Ishikawa (cell line): Measurements from ENCODE around the gene ABCC5.

Experiments used
- CEBPB ChIP-seq: IDR thresholded peaks from 2 replicates; pipeline ENCODE4 v1.6.1; 2012
- CREB1 ChIP-seq: IDR thresholded peaks from 2 replicates; pipeline ENCODE4 v1.6.1; 2012; ENCODE audit warnings: low read depth
- EGR1 ChIP-seq: IDR thresholded peaks from 2 replicates; pipeline ENCODE4 v1.6.1; 2012
- EP300 ChIP-seq: IDR thresholded peaks from 2 replicates; pipeline ENCODE4 v1.6.1; 2012; ENCODE audit warnings: borderline replicate concordance
- FOXM1 ChIP-seq: IDR thresholded peaks from 2 replicates; pipeline ENCODE4 v1.6.1; 2012; ENCODE audit warnings: low read depth, borderline replicate concordance
- MAX ChIP-seq: IDR thresholded peaks from 2 replicates; pipeline ENCODE4 v1.6.1; 2012
- NFIC ChIP-seq: IDR thresholded peaks from 2 replicates; pipeline ENCODE4 v1.6.1; 2012
- RAD21 ChIP-seq: IDR thresholded peaks from 2 replicates; pipeline ENCODE4 v1.6.1; 2012; ENCODE audit warnings: low read depth
- TAF1 ChIP-seq: IDR thresholded peaks from 2 replicates; pipeline ENCODE4 v1.6.1; 2012; ENCODE audit warnings: low read depth, mild to moderate bottlenecking
- TCF12 ChIP-seq: IDR thresholded peaks from 2 replicates; pipeline ENCODE4 v1.6.1; 2012; ENCODE audit warnings: low read depth
- TEAD4 ChIP-seq: IDR thresholded peaks from 2 replicates; pipeline ENCODE4 v1.6.1; 2012
- YY1 ChIP-seq: IDR thresholded peaks from 2 replicates; pipeline ENCODE4 v1.6.1; 2012; ENCODE audit warnings: low read depth
- ZBTB7A ChIP-seq: IDR thresholded peaks from 2 replicates; pipeline ENCODE4 v1.6.1; 2012; ENCODE audit warnings: low read depth
- TF ChIP-seq, protein P1 (sequence below): IDR thresholded peaks from 2 replicates; pipeline ENCODE4 v1.6.1; 2012
- TF ChIP-seq, protein P2 (sequence below): IDR thresholded peaks from 2 replicates; pipeline ENCODE4 v1.6.1; 2012; ENCODE audit warnings: low read depth, mild to moderate bottlenecking

ABCC5 gene

GRCh38 chr3:184008161-184008560 lies 9.5 kb downstream of the ABCC5 start:
- TF ChIP-seq MAX (no peak), RAD21 (no peak), TCF12 (no peak), CREB1 (no peak), EP300 (no peak), TEAD4 (no peak), YY1 (no peak), CEBPB (no peak), EGR1 (no peak), FOXM1 (no peak), NFIC (no peak)
- TF ChIP-seq, protein P1, sequence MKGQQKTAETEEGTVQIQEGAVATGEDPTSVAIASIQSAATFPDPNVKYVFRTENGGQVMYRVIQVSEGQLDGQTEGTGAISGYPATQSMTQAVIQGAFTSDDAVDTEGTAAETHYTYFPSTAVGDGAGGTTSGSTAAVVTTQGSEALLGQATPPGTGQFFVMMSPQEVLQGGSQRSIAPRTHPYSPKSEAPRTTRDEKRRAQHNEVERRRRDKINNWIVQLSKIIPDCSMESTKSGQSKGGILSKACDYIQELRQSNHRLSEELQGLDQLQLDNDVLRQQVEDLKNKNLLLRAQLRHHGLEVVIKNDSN, result no peak
- TF ChIP-seq, protein P2, sequence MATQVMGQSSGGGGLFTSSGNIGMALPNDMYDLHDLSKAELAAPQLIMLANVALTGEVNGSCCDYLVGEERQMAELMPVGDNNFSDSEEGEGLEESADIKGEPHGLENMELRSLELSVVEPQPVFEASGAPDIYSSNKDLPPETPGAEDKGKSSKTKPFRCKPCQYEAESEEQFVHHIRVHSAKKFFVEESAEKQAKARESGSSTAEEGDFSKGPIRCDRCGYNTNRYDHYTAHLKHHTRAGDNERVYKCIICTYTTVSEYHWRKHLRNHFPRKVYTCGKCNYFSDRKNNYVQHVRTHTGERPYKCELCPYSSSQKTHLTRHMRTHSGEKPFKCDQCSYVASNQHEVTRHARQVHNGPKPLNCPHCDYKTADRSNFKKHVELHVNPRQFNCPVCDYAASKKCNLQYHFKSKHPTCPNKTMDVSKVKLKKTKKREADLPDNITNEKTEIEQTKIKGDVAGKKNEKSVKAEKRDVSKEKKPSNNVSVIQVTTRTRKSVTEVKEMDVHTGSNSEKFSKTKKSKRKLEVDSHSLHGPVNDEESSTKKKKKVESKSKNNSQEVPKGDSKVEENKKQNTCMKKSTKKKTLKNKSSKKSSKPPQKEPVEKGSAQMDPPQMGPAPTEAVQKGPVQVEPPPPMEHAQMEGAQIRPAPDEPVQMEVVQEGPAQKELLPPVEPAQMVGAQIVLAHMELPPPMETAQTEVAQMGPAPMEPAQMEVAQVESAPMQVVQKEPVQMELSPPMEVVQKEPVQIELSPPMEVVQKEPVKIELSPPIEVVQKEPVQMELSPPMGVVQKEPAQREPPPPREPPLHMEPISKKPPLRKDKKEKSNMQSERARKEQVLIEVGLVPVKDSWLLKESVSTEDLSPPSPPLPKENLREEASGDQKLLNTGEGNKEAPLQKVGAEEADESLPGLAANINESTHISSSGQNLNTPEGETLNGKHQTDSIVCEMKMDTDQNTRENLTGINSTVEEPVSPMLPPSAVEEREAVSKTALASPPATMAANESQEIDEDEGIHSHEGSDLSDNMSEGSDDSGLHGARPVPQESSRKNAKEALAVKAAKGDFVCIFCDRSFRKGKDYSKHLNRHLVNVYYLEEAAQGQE, result no peak

DNA sequence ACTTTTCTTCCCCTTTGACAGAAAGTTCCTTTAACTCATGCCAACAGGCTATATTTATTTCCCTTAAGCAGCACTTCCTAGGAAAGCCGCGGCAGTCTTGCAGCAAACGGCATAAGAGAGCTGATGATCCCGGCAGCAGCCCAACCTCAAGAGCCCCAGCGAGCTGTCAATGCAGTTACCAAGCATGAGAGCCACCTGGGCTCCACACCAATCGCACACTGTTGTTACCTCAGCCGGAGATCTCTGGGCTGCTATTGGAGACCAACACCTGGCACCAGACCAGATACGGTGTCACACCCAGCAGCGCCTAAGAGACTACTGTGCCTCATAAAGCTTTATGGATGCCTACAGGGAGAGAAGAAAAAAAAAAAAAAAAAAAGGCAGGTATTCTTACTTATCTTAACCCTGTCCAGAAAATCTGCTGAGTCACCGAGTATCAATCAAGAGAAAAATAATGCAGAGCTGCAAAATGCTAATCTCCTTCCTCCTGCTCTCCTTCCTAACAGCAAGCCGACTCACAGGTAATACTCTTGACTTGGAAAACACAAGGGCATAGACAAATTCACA lies 11.7 kb downstream of the ABCC5 start:
- TF ChIP-seq RAD21, result no peak
- TF ChIP-seq NFIC, result peak; percentile 90
- TF ChIP-seq CEBPB, result peak; percentile 45; the same call in 1 of the 2 replicates
- TF ChIP-seq MAX, result peak; percentile 95
- no peak for TF ChIP-seq CREB1
- TF ChIP-seq TAF1, result 0 out of 2 replicates have a peak, but pooled peaks have one; percentile 24
- TF ChIP-seq TEAD4, result peak; percentile 52; the same call in 1 of the 2 replicates
- TF ChIP-seq, protein P2, result no peak
- no peak; the same call in 1 of the 2 replicates for TF ChIP-seq FOXM1
- TF ChIP-seq ZBTB7A, result no peak
- TF ChIP-seq, protein P1, result peak; percentile 49
- no peak for TF ChIP-seq EGR1
- TF ChIP-seq YY1, result peak; percentile 48; the same call in 1 of the 2 replicates
- TF ChIP-seq EP300, result peak; percentile 61; the same call in 1 of the 2 replicates
- peak; percentile 83 for TF ChIP-seq TCF12

GRCh38 chr3:184004476-184004875 lies 13.2 kb downstream of the ABCC5 start:
- TF ChIP-seq FOXM1, result no peak
- no peak for TF ChIP-seq YY1
- TF ChIP-seq TAF1, result no peak

GRCh38 chr3:184003187-184003967 lies 14.3 kb downstream of the ABCC5 start:
- TF ChIP-seq TEAD4 (no peak), CREB1 (no peak), CEBPB (no peak), TCF12 (no peak), NFIC (no peak), MAX (no peak), YY1 (no peak), TAF1 (no peak), EGR1 (no peak), ZBTB7A (no peak), EP300 (no peak), RAD21 (no peak), FOXM1 (no peak)
- TF ChIP-seq, protein P2, result no peak
- TF ChIP-seq, protein P1, result no peak
